ENCODE results near the gene HRK. TPM values are rescaled to one million over a fixed set of nuclear protein-coding genes. Genes with fewer than 3 reads are reported as not detected.

The HRK gene
- total RNA-seq, 1 donor from 2014 or later: 0.18 TPM

GRCh38 chr12:116896411-116896924 lies 15.2 kb upstream of the HRK start:
- no peaks in the 10 kb centered on the region for H3K4me1 ChIP-seq
- no peak for TF ChIP-seq CTCF (IDR thresholded peaks at IDR 0.05)
- H3K27ac ChIP-seq: no peak overlapping the region
- no peaks in the 10 kb centered on the region for H3K9me3 ChIP-seq
- DNase-seq (no peak), ATAC-seq (no peak)
- peaks cover 16% of the 10 kb centered on the region for H3K27me3 ChIP-seq (ENCODE audit: low read depth)
- intact Hi-C loops (cut with DNase I): no loop called here
- no peaks in the 10 kb centered on the region for H3K36me3 ChIP-seq
- no peak overlapping the region for H3K4me3 ChIP-seq

DNA sequence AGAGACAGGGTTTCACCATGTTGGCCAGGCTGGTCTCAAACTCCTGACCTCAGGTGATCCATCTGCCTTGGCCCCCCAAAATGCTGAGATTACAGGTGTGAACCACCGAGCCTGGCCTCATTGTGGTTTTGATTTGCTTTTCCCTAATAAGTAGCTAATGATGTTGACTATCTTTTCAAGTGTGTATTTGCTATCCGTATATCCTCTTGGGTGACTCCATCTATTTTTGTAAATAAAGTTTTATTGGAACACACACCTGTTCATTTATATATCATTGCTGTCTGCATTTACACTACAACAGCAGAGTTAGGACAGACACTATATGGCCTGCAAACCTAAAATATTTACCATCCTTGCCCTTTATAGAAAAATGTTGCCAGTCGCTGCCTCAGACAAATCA lies 13.7 kb upstream of the HRK start:
- no peak overlapping the region for H3K4me3 ChIP-seq
- TF ChIP-seq CTCF (IDR thresholded peaks at IDR 0.05): no peak
- ATAC-seq (no peak), DNase-seq (no peak)
- no peaks in the 10 kb centered on the region for H3K4me1 ChIP-seq
- H3K27ac ChIP-seq: no peak overlapping the region
- peaks cover 10% of the 10 kb centered on the region for H3K27me3 ChIP-seq (ENCODE audit: low read depth)
- H3K9me3 ChIP-seq: no peaks in the 10 kb centered on the region
- intact Hi-C loops (cut with DNase I): no loop called here
- H3K36me3 ChIP-seq: no peaks in the 10 kb centered on the region

DNA sequence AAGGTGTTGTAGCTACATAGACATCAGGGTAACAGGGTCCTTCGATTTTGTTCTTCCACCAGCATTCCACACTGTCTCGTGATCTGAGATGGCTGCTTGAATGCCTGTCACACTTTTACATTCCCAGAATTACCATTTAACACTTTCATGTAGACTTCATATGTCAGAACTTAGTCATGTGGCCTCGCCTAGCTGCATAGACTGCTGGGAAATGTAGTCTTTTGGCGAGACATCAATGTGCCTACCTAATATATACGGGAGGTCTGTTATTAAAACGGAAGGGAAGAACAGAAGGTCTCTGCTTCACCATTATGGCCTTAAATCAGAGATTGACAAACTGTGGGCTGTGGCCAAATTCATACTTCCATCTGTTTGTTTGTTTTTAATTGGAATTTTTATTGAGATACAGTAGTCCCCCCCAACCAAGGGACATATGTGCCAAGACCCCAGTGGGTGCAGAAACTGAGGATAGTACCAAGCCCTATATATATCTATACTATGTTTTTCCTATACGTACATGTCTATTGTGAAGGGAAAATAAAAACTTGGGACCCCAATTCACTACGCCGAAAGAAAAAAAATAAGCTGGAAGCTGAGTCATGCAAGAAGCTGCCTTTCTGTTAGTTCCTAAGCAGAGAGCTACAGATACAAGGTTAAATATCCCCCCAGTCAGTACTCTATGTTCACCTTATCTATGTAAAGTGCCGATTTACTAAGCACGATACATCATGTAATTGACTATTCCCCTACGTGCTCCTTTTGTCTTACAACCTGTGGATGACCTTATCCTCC lies 11.3 kb upstream of the HRK start:
- TF ChIP-seq CTCF (IDR thresholded peaks at IDR 0.05): no peak
- no peak for DNase-seq
- intact Hi-C loops (cut with DNase I): no loop called here

GRCh38 chr12:116891019-116891418 lies 9.8 kb upstream of the HRK start:
- Histone ChIP-seq H3K36me3 (no peaks in the 10 kb centered on the region), H3K27ac (no peak overlapping the region), H3K4me3 (no peak overlapping the region), H3K4me1 (no peaks in the 10 kb centered on the region), H3K9me3 (no peaks in the 10 kb centered on the region), H3K27me3 (ENCODE audit: low read depth) (peaks cover 3% of the 10 kb centered on the region)
- intact Hi-C loops (cut with DNase I): no loop called here
- TF ChIP-seq CTCF (IDR thresholded peaks at IDR 0.05): no peak
- ATAC-seq (no peak), DNase-seq (no peak)

More for the DNA sequence above, 11.3 kb upstream of the HRK start:
- Histone ChIP-seq H3K4me1 (no peaks in the 10 kb centered on the region), H3K27me3 (ENCODE audit: low read depth) (peaks cover 6% of the 10 kb centered on the region), H3K27ac (no peak overlapping the region), H3K9me3 (no peaks in the 10 kb centered on the region), H3K36me3 (no peaks in the 10 kb centered on the region), H3K4me3 (no peak overlapping the region)
- no peak for ATAC-seq

DNA sequence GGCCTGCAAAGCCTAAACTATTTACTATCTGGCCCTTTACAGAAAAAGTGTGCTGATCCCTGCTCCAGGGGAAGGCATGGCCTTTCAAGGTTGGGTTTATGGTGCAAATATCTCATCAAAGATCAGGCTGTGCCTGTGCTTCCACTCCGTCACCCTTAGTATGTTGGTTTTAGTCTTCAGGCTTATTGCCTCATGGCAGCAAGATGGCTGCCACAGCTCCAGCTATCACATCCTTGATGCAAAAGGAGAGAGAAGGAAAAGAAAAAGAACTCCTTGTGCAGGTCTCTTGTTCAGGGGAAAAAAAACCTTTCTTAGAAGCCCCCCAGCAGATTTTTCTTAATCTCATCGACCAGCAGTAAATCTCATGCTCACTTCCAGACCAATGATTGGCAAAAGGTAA lies 9.1 kb upstream of the HRK start:
- ATAC-seq (no peak), DNase-seq (no peak)
- TF ChIP-seq CTCF (IDR thresholded peaks at IDR 0.05): no peak
- Histone ChIP-seq H3K4me3 (no peak overlapping the region), H3K9me3 (no peaks in the 10 kb centered on the region), H3K4me1 (no peaks in the 10 kb centered on the region), H3K36me3 (no peaks in the 10 kb centered on the region), H3K27ac (no peak overlapping the region), H3K27me3 (ENCODE audit: low read depth) (peaks cover 3% of the 10 kb centered on the region)
- intact Hi-C loops (cut with DNase I): no loop called here
